H1 (cell line): ENCODE data around the gene KCNMA1. TPM values are rescaled to one million over a fixed set of nuclear protein-coding genes. Genes with fewer than 3 reads are reported as not detected.

Experiments used
- CTCF ChIA-PET: fragments of 300-600 bp; sonication (Branson Sonifier 250); formaldehyde crosslinking; loops from one replicate; lab custom pipeline; 2021; ENCODE audit not compliant: partially characterized antibody; lab: Charles Lee
- POLR2A ChIA-PET: fragments of 300-600 bp; sonication (Branson Sonifier 250); formaldehyde crosslinking; loops from one replicate; lab custom pipeline; 2021; ENCODE audit warnings: inconsistent platforms; ENCODE audit not compliant: partially characterized antibody; lab: Charles Lee
- DNase-seq, 2 experiments: peaks; one replicate each; pipeline versions ENCODE4 v3.0.0 to v3.0.0-alpha.2; 2010 to 2022; ENCODE audit warnings: low spot score in 2 of 2, low read depth in 1 of 2, mixed read lengths in 1 of 2
- FAIRE-seq: peaks from 2 replicates; lab custom pipeline; 2011; peaks lifted over from hg19 to GRCh38; lab: Jason Lieb, UNC
- H2AFZ ChIP-seq: 2 replicates; pipeline ENCODE4 v1.8.1; 2012; ENCODE audit warnings: low read length, inconsistent platforms
- H2AK5ac ChIP-seq: 2 replicates; pipeline ENCODE4 v1.6.1; 2013; ENCODE audit warnings: low read depth, low read length
- H2BK120ac ChIP-seq: replicated peaks from 2 replicates; pipeline ENCODE3; 2013; ENCODE audit warnings: low read depth, low read length, inconsistent platforms
- H2BK12ac ChIP-seq: 2 replicates; pipeline ENCODE4 v1.6.1; 2013; ENCODE audit warnings: low read depth, low read length
- H2BK15ac ChIP-seq: 2 replicates; pipeline ENCODE4 v1.6.1; 2013; ENCODE audit warnings: low read length
- H2BK20ac ChIP-seq: 2 replicates; pipeline ENCODE4 v1.6.1; 2013; ENCODE audit warnings: low read length
- H2BK5ac ChIP-seq: 2 replicates; pipeline ENCODE4 v1.6.1; 2013; ENCODE audit warnings: low read depth, low read length
- H3K14ac ChIP-seq: 2 replicates; pipeline ENCODE4 v1.6.1; 2013; ENCODE audit warnings: inconsistent platforms; ENCODE audit not compliant: insufficient read length
- H3K18ac ChIP-seq: 2 replicates; pipeline ENCODE4 v1.6.1; 2013; ENCODE audit warnings: low read length; ENCODE audit errors: extremely low read depth
- H3K23ac ChIP-seq: 2 replicates; pipeline ENCODE4 v1.6.1; 2013; ENCODE audit warnings: inconsistent platforms; ENCODE audit not compliant: insufficient read length
- H3K23me2 ChIP-seq: 2 replicates; pipeline ENCODE4 v1.6.1; 2013; ENCODE audit warnings: low read depth, low read length
- H3K27ac ChIP-seq: 2 replicates; pipeline ENCODE4 v1.6.1; 2011; ENCODE audit warnings: low read depth, low read length, inconsistent platforms
- H3K27me3 ChIP-seq, 4 experiments: replicated peaks in 1 of 4; 1 replicate in 1 of 4; 2 replicates in 3 of 4; pipeline versions ENCODE4 v1.6.1 to v1.8.1; 2011 to 2013; ENCODE audit warnings: low read length in 3 of 4, mild to moderate bottlenecking in 3 of 4, inconsistent platforms in 2 of 4, mixed read lengths in 2 of 4, moderate library complexity in 1 of 4; ENCODE audit not compliant: control insufficient read depth in 3 of 4, insufficient read depth in 3 of 4; ENCODE audit errors: extremely low read depth in 1 of 4
- H3K36me3 ChIP-seq, 4 experiments: 2 replicates each; pipeline versions ENCODE4 v1.6.1 to v1.8.1; 2011 to 2013; ENCODE audit warnings: mild to moderate bottlenecking in 4 of 4, low read length in 3 of 4, moderate library complexity in 2 of 4, control low read depth in 1 of 4, inconsistent platforms in 1 of 4; ENCODE audit not compliant: insufficient read depth in 4 of 4, control insufficient read depth in 2 of 4
- H3K4ac ChIP-seq: replicated peaks from 2 replicates; pipeline ENCODE3; 2013; ENCODE audit warnings: low read length, low read depth, mixed read lengths, inconsistent platforms; ENCODE audit not compliant: insufficient read length
- H3K4me1 ChIP-seq, 4 experiments: replicated peaks in 1 of 4; 1 replicate in 1 of 4; 2 replicates in 3 of 4; pipeline versions ENCODE4 v1.6.1 to v1.8.1; 2011 to 2013; ENCODE audit warnings: low read length in 3 of 4, inconsistent platforms in 2 of 4, mixed read lengths in 1 of 4; ENCODE audit not compliant: insufficient read depth in 4 of 4, control insufficient read depth in 3 of 4
- H3K4me2 ChIP-seq, 2 experiments: 2 replicates each; pipeline versions ENCODE4 v1.6.1 to v1.8.1; 2011 to 2013; ENCODE audit warnings: low read depth in 2 of 2, low read length in 2 of 2, control low read depth in 1 of 2, inconsistent platforms in 1 of 2, mild to moderate bottlenecking in 1 of 2; ENCODE audit not compliant: insufficient read depth in 1 of 2
- H3K4me3 ChIP-seq, 4 experiments: fragments of 200-600, 300-600 bp in 1 of 4; sonication (generic), shearing (Covaris generic), sonication (Bioruptor Twin) in 1 of 4; 2 replicates each; pipeline versions ENCODE4 v1.5.1 to v1.8.1; 2011 to 2016; ENCODE audit warnings: low read length in 4 of 4, low read depth in 3 of 4, control low read depth in 2 of 4, inconsistent platforms in 2 of 4, mild to moderate bottlenecking in 2 of 4, mixed read lengths in 1 of 4, moderate library complexity in 1 of 4; ENCODE audit not compliant: insufficient read depth in 2 of 4; ENCODE audit errors: extremely low read depth in 1 of 4
- H3K56ac ChIP-seq: replicated peaks from 2 replicates; pipeline ENCODE3; 2013; ENCODE audit warnings: low read depth, mild to moderate bottlenecking, mixed read lengths, low read length, inconsistent platforms; ENCODE audit not compliant: insufficient read length
- H3K79me1 ChIP-seq: 2 replicates; pipeline ENCODE4 v1.6.1; 2013; ENCODE audit warnings: low read depth, low read length, control low read depth
- H3K79me2 ChIP-seq, 2 experiments: 2 replicates each; pipeline versions ENCODE4 v1.6.1 to v1.8.1; 2012 to 2013; ENCODE audit warnings: low read length in 2 of 2, mild to moderate bottlenecking in 2 of 2, inconsistent platforms in 1 of 2; ENCODE audit not compliant: insufficient read depth in 2 of 2, control insufficient read depth in 1 of 2
- H3K9ac ChIP-seq, 4 experiments: replicated peaks in 1 of 4; 1 replicate in 1 of 4; 2 replicates in 3 of 4; pipeline versions ENCODE4 v1.6.1 to v1.8.1; 2011 to 2013; ENCODE audit warnings: low read depth in 3 of 4, low read length in 3 of 4, control low read depth in 2 of 4, mild to moderate bottlenecking in 2 of 4, moderate library complexity in 2 of 4, inconsistent platforms in 1 of 4; ENCODE audit errors: extremely low read depth in 1 of 4
- H3K9me3 ChIP-seq, 2 experiments: 2 replicates each; pipeline versions ENCODE4 v1.6.1 to v1.8.1; 2012 to 2013; ENCODE audit warnings: mild to moderate bottlenecking in 2 of 2, moderate library complexity in 2 of 2, control low read depth in 1 of 2, inconsistent platforms in 1 of 2, low read depth in 1 of 2, low read length in 1 of 2, mixed read lengths in 1 of 2; ENCODE audit not compliant: insufficient read depth in 2 of 2
- H4K20me1 ChIP-seq, 2 experiments: replicated peaks in 1 of 2; 2 replicates each; pipeline versions ENCODE3 to v1.8.1; 2011 to 2013; ENCODE audit warnings: inconsistent platforms in 2 of 2, low read length in 2 of 2, mild to moderate bottlenecking in 1 of 2; ENCODE audit not compliant: insufficient read depth in 2 of 2, control insufficient read depth in 1 of 2
- H4K5ac ChIP-seq: 2 replicates; pipeline ENCODE4 v1.6.1; 2013; ENCODE audit warnings: low read length, low read depth, mixed read lengths, inconsistent platforms; ENCODE audit not compliant: insufficient read length
- H4K8ac ChIP-seq: 2 replicates; pipeline ENCODE4 v1.8.0; 2013; ENCODE audit warnings: mild to moderate bottlenecking, moderate library complexity, low read length, inconsistent platforms; ENCODE audit not compliant: insufficient read depth; ENCODE audit errors: extremely low read depth
- H4K91ac ChIP-seq: replicated peaks from 2 replicates; pipeline ENCODE3; 2013; ENCODE audit warnings: low read length, mixed read lengths, inconsistent platforms; ENCODE audit not compliant: insufficient read length
- CTBP2 ChIP-seq: IDR thresholded peaks from 2 replicates; pipeline ENCODE4 v1.7.0; 2011; ENCODE audit warnings: borderline replicate concordance, mild to moderate bottlenecking, moderate library complexity, mixed read lengths, low read length; ENCODE audit not compliant: insufficient read depth, insufficient read length
- NANOG ChIP-seq: IDR thresholded peaks from 2 replicates; pipeline ENCODE4 v1.6.1; 2011; ENCODE audit warnings: low read length, low read depth, mild to moderate bottlenecking, inconsistent platforms; ENCODE audit not compliant: insufficient read depth, poor library complexity, severe bottlenecking
- SUZ12 ChIP-seq: fragments of 200-600 bp; sonication (generic); IDR thresholded peaks from 2 replicates; pipeline ENCODE4 v1.6.1; 2012; ENCODE audit warnings: mild to moderate bottlenecking, inconsistent platforms, low read length, moderate library complexity, mixed read lengths
- ZNF274 ChIP-seq: IDR thresholded peaks from 2 replicates; pipeline ENCODE4 v1.7.0; 2012; ENCODE audit warnings: low read length, borderline replicate concordance; ENCODE audit errors: extremely low read depth
- WGBS, 2 experiments: shearing (Covaris generic) in 1 of 2; methylation state at CpG; one replicate each; pipeline versions ENCODE4 v1.1.6 to v1.1.7; 2013 to 2015; ENCODE audit warnings: low lambda C conversion rate in 2 of 2, mixed read lengths in 2 of 2, inconsistent platforms in 1 of 2, low coverage in 1 of 2, missing lambda C conversion rate in 1 of 2; ENCODE audit not compliant: insufficient replicate concordance in 2 of 2, insufficient coverage in 1 of 2, insufficient read length in 1 of 2; ENCODE audit errors: extremely low coverage in 1 of 2, missing lambda C conversion rate in 1 of 2; 5-methylcytosine and 5-hydroxymethylcytosine counted together
- polyA plus RNA-seq, 7 experiments: library from polyadenylated mRNA; depleted of rRNA in 3 of 7; stranded (reverse) in 5 of 7; unstranded in 2 of 7; fragments of >200 nt in 5 of 7; fragments of 200-250 nt in 2 of 7; gene quantifications; 1 replicate in 5 of 7; 2 replicates in 1 of 7; 4 replicates in 1 of 7; pipeline versions ENCODE4 v1.2.1 to v1.2.3, GENCODE V29; 2011 to 2013; ENCODE audit warnings: missing spikeins in 2 of 7, mixed read lengths in 2 of 7
- total RNA-seq: library from RNA; stranded (reverse); fragmentation: NEBNext Ultra II Directional; extraction: Animal tissue kit (Norgen Biotek cat#: 25700); gene quantifications from 2 replicates; pipeline ENCODE4 v1.2.1, GENCODE V29; 2021
- TF ChIP-seq, protein P1 (sequence below): IDR thresholded peaks from 2 replicates; pipeline ENCODE4 v1.6.1; 2012; ENCODE audit warnings: low read length, inconsistent platforms

Gene KCNMA1
- total and polyA plus RNA-seq, 2 of the 8 experiments (the other 6 are each of a cell fraction or from before 2014, with no cell fraction given), result 10.2 to 11.1 TPM

DNA sequence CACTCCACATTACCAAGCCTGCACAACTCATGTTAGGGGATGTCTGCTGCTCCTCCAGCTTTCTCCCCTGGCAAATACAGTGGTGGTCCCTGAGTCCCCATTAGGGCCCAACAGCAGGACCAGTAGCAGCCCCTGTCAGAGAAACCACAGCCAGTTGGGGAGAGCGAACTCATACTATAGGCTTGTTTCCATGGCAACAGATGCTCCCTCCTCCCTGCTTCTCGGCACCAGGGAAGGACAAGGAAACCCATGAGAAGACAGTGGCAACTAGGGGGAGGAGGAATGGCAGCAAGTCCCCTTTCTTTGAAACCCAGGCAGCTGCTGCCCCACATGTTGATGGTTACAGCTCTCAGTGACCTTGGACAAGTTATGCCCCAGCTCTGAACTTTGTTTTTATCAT is 326.4 kb downstream of the KCNMA1 start:
- Histone ChIP-seq H2AK5ac (no peak overlapping the region), H2BK20ac (no peak overlapping the region), H3K23me2 (no peaks in the 10 kb centered on the region; the same call in 1 of the 2 replicates), H2BK5ac (no peak overlapping the region), H3K36me3 (no peaks in the 10 kb centered on the region), H3K9ac (no peak overlapping the region), H4K5ac (no peak overlapping the region), H3K18ac (no peak overlapping the region), H2BK15ac (no peak overlapping the region), H3K4me3 (no peak overlapping the region), H3K23ac (no peak overlapping the region), H3K27ac (no peak overlapping the region), H3K4ac (no peak overlapping the region), H2BK120ac (no peak overlapping the region), H2AFZ (no peak overlapping the region), H3K14ac (no peak overlapping the region), H3K56ac (no peak overlapping the region), H2BK12ac (no peak overlapping the region), H3K79me2 (no peaks in the 10 kb centered on the region), H3K4me2 (no peak overlapping the region), H4K91ac (no peak overlapping the region), H3K9me3 (no peaks in the 10 kb centered on the region), H4K20me1 (no peaks in the 10 kb centered on the region), H3K4me1 (peaks cover 0 to 11% (median 5%) of the 10 kb centered on the region in 4 experiments; a peak in 3 of 7 replicates), H4K8ac (no peak overlapping the region), H3K27me3 (no peaks in the 10 kb centered on the region), H3K79me1 (no peaks in the 10 kb centered on the region)
- 48% methylated on average over 2 of the region's 2 CpGs; no CpG with 5 or more reads in 1 of the 2 experiments for WGBS, 2 experiments
- no peak for TF ChIP-seq ZNF274
- TF ChIP-seq NANOG, result no peak
- TF ChIP-seq CTBP2, result no peak
- TF ChIP-seq SUZ12, result no peak
- TF ChIP-seq, protein P1, sequence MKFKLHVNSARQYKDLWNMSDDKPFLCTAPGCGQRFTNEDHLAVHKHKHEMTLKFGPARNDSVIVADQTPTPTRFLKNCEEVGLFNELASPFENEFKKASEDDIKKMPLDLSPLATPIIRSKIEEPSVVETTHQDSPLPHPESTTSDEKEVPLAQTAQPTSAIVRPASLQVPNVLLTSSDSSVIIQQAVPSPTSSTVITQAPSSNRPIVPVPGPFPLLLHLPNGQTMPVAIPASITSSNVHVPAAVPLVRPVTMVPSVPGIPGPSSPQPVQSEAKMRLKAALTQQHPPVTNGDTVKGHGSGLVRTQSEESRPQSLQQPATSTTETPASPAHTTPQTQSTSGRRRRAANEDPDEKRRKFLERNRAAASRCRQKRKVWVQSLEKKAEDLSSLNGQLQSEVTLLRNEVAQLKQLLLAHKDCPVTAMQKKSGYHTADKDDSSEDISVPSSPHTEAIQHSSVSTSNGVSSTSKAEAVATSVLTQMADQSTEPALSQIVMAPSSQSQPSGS, result no peak
- POLR2A ChIA-PET, result no interaction called here
- FAIRE-seq (no peak), DNase-seq (no peak)
- CTCF ChIA-PET, result interaction anchor here (0.7 kb wide), 1 partner anchor 137 kb away, joined by 3 read pairs; no protein-coding TSS in a partner anchor
